GM18868 (cell line): ENCODE data around the gene GALNS.
"Not testable (repeated sequence)": the region's sequence is repeated elsewhere in the genome, so short reads cannot be mapped to it uniquely, and the experiment has no call there.

Source experiments
- ATAC-seq: cut with Tn5 transposase; IDR thresholded peaks from one replicate; pipeline ENCODE4 v1.9.1; 2021; ENCODE audit warnings: mild to moderate bottlenecking, moderate library complexity; ENCODE audit not compliant: unreplicated experiment

GALNS gene

DNA sequence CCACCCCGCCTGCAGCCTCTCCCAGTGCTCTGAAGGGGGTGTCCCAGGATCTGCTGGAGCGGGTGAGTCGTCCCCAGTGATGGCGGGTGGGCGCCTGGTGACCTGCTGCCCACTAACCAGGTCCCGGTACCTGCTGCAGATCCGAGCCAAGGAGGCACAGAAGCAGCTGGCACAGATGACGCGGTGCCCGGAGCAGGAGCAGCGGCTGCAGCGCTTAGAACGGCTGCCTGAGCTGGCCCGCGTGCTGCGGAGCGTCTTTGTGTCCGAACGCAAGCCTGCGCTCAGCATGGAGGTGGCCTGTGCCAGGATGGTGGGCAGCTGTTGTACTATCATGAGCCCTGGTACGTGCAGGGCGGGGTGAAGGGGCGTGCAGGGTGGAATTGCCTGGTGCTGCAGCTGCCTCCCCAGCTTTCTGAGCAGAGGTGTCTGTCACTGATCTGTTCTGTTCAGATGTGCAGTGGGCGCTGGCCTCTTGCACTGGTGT, 49.6 kb downstream of the GALNS start:
- no peak for ATAC-seq

DNA sequence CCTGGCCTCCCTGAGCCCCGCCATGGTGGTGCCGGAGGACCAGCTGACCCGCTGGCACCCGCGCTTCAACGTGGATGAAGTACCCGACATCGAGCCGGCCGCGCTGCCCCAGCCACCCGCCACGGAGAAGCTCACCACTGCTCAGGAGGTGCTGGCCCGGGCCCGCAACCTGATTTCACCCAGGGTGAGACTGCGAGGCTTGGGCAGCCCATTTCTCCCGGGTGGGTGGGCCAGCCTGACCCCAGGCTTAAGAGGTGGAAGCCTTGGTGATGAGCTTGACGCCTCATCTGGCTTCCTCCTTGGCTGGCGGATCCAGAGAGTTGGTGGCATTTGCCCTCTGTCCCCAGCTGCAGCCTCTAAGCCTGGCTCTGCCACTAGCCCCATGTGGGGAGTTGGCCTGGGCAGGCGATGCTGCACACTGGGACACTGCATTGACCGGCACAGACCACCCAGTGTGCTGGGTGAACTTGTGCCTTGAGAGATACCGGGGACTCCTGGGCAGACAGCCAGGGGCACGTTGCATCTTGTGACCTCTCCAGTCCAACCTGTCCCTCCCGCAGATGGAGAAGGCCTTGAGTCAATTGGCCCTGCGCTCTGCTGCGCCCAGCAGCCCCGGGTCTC, 50.1 kb downstream of the GALNS start:
- ATAC-seq = no peak

DNA sequence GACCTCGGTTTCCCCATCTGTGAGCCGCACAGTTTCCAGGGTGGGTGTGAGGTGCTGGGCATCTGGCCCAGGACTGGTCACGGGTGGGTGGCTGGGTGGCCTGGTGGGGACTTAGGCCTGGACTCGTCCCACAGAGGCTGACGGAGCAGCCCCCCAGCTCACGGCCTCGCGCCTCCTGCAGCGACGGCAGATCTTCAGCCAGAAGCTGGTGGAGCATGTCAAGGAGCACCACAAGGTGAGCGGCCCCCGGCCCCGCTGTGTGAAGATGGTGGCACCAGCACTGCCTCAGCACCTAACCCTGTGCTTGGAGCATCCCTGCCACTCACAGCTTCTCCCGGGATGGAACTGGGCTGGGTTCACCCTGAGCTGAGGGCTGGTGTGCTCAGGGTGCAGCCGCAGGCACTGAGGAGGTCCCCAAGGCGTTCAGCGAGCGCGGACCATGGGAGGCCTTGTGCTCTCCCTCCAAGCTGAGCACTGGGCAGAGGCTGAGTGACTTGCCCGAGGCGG, 50.8 kb downstream of the GALNS start:
- no peak for ATAC-seq

DNA sequence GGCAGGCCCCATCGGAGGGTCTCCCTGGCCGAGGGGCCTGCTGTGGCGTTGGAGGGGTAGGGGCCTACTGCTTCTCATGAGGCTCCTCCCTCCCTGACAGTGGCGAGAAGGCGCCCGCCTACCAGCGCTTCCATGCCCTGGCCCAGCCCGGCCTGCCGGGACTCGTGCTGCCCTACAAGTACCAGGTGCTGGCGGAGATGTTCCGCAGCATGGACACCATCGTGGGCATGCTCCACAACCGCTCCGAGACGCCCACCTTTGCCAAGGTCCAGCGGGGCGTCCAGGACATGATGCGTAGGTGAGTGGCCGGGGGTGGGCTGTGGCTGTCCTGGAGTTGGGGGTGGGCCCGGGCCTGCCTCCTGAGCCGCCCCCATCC, 51.4 kb downstream of the GALNS start:
- ATAC-seq = no peak

DNA sequence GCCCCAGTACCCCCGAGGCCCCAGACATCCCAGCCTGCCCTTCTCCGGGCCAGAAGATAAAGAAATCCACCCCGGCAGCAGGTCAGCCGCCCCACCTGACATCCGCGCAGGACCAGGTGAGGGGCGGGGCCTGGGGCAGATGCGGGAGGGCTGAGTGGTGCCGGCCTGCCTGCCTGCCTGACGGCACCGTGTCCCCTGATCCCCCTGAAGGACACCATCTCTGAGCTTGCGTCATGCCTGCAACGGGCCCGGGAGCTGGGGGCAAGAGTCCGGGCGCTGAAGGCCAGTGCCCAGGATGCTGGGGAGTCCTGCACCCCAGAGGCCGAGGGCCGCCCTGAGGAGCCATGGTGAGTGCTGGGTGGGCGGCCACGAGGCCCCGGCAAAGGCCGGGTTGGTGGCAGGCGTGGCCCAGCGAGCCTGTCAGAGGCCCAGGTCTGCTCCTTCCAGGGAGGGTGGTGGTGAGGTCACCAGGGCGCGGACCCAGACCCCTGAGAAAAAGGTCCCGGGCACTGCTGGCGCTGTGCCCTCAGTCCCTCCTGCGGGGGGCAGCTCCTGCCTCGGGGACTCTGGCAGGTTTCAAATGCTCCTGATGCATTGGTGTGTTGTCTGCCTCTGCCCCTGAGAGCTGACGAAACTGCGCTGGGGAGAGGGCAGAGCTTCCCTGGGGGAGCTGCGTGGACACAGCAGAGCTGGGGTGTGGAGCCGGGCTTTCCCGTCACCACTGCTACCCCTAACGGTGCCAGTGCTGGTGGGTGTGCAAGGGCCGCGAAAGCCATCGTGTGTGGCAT, 52.0 kb downstream of the GALNS start:
- ATAC-seq = no peak

DNA sequence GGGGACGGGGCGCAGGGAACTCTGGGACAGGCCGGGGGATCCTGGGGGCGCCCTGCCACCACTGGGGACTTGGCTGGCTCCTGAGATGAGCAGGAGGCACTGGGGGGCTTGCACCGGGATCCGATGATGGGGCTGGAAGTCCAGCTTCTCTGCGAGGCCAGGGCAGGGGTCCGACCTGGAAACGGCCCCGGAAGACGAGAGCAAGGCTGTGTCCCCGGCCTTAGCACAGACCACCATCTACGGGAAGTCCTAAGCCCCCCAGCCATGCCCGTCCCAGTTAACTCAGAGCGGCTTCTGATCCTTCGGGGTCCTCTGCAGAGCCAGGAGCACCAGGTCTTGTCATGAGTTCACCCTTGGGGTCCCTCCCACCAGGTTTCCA, 52.6 kb downstream of the GALNS start:
- no peak for ATAC-seq

DNA sequence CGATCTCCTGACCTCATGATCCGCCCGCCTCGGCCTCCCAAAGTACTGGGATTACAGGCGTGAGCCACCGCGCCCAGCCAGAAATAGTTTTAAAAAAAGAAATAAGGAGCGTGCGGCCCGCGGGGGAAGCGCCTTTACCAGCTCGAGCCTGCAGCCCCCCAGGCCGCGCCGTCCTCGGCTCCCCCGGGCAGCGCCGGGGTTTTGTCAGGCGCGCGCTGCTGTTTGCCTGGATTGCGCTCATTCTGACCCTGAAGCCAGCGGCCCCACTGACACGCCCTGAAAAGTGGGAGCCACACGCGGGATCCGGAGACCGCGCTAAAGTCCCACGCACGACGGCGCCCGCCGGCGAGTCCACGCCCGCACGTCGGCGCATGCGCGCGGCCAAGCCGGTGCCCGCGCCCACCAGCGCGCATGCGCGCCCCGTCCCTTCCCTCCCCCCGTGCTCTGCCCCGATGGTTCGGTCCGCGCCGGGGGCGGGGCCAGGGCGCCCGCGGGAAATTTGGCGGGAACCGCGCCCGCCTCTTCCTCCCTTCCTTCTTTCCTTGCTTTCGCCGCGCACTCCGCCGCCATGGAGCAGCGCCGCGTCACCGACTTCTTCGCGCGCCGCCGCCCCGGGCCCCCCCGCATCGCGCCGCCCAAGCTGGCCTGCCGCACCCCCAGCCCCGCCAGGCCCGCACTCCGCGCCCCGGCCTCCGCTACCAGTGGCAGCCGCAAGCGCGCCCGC, 53.3 kb downstream of the GALNS start, which contains the start of gene CDT1:
Gene CDT1, plus strand, starts transcription at position 526 of the 724 bp plus-strand sequence. Its CDS starts 43 bp downstream, at position 569.
- ATAC-seq = peak; percentile 42

DNA sequence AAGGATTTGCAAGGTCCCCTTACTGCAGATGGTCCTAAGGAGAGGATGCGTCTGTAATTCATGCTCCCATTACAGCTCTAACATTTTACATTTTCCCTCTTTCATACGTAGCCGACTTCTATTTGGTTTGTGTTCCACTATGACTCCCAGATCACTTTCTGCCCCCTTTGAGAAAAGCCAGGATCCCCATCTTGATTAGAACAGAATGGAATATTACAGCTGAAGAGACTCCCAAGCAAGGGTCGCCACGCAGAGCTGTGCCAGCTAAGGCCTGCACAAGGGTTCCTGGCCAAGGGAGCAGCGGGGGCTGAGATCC, 56.5 kb downstream of the GALNS start:
- ATAC-seq = no peak

DNA sequence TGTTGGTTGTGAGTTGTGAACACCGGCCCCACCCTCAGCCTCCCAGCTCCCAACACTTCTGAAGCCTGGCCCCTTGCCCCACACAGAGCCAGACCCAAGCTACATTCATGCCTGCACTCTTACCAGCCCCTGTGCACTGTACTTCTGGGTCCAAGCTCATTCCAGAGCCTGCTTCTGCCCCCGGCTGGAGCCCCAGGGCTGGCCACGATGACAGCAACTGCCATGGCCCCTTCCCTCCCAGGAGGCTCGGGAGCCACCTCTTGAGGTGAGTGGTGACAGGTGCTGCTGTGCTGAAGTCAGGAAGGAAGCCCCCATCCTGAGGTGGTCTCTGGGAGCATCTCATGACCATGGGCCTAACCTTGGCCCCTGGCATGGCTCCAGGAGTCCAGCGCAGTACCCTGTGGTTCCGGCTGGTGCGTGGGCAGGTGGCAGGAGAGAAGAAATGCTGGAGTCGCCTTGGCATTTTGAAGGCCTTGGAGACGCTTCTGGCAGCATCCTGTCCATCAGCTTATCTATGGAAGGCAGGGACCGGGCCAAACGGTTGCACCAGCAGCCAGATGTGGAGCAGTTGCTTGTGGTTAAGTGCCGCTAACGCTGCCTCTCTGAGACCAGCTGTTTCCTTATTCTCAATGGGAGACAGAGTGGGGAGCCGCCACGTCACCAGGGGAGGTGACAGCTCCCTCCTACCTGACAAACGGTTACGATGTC, 57.0 kb downstream of the GALNS start:
- ATAC-seq = no peak

DNA sequence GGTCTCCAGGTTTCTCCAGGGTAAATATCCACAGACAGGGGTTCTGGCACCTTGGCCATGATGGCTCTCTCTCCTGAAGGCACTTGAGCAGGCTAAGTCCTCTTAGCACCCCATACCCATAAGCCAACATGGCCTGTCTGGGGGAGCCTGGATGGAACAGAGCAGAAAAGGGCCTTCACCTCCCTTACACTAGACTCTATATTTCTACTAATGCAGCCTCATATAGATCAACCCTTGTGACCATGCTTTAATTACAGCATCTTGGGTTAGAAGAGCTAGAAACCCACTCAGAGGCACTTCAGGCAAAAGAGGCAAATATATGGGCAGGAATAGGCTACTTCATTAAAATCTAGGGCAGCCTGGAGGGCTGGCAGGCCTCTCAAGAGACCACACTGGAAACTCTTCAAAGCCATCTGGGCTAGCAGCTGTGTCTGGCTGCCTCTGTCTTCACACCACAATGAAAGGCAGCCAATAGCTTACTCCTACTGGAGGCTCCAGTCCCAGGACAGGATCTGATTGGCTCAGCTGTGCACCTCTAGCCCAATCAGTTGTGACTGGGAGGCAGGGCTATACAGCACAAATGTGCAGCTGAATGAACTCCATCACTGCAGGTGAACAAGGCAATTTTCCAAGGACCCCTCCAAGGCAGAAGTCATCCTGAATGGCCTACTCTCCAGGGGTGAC, 57.8 kb downstream of the GALNS start:
- ATAC-seq = no peak

DNA sequence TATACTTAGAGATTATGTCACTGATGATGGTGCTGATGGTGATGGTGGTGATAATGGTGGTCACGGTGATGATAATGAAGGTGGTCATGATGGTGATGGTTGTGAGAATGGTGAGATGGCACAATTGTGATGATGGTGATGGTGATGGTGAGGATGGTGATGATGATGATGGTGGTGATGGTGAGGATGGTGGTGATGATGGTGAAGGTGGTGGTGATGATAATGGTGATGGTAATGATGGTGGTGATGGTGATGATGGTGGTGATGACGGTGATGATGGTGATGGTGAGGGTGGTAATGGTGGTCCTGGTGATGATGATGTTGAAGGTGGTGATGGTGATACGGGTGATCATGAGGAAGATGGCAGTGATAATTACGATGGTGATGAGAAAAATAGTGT, 58.7 kb downstream of the GALNS start:
- no peak for ATAC-seq

DNA sequence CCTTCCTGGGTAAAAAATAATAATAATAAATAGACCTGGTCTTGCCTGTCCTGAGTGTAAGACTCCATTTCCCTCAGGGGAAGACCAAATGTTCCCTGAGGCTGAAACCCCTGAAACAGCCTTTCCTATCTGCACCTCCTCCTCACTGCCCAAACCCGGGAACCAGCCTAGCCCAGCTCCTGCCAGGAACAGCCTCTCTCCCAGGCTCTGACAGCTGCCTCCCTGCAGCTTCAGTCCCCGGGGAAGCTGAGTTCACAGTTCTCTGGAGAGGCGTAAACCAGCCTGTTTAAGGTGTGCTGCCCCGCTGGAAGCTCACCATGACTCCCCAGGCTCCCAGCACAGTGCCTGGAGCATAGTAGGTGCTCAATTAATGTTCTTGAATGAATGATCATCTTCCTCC, 60.5 kb downstream of the GALNS start:
- ATAC-seq = no peak

DNA sequence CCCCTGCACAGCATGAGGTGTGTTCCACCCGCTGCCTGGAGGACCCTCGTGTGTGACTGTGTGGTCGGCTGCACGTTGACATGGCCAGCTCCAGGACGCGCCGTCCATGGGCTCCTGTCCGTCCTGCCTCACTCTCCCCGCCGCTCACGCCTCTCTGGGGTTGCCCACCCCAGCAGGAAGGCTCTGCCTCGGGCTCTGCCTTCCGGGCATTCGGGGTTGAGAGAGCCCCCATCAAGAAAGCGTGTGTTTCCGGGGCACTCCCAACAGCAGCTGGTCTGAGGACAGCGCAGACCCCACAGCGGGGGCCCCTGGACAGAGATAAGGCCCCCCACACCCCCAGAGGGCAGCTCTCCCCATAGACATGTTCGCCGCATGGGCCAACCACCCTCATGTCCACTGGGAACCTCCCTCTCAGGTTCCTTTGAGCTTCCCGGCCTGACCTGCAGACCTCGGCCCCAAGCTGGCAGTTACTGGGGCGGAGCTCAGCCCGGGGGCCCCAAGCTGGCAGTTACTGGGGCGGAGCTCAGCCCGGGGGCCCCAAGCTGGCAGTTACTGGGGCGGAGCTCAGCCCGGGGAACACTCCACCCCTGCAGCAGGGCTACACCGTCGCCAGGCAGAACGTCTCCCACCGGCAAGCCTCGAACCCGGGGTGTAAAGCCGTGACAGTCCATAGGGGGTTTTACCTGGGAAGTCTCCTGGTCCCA, 63.3 kb downstream of the GALNS start:
- no peak for ATAC-seq

DNA sequence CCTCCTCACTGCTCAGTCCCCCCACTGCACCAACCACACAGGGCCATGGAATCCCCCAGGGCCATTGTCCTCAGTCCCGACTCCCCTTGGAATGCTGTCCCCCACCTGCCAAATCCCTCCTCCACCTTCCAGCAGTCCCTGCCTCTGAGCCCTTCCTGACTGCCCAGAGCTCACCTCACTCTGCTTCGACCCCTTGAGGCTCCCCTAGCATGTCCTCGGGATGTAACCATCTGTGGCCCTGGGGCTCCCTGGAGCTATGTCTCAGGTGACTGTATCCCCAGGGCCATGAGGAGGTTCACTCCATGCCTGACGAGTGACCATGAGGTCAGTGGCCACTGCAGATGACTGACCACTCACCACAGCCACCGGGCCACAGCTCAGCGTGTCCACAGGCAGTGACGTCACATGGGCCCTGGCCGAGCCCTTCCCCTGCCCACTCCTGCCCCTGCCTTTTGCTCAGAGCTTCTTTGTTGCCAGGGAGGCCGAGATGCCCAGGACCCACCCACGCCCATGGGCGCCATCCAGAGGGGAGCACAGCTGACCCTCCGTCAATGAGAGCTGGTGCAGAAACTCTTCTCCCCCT, 64.0 kb downstream of the GALNS start:
- ATAC-seq = no peak

DNA sequence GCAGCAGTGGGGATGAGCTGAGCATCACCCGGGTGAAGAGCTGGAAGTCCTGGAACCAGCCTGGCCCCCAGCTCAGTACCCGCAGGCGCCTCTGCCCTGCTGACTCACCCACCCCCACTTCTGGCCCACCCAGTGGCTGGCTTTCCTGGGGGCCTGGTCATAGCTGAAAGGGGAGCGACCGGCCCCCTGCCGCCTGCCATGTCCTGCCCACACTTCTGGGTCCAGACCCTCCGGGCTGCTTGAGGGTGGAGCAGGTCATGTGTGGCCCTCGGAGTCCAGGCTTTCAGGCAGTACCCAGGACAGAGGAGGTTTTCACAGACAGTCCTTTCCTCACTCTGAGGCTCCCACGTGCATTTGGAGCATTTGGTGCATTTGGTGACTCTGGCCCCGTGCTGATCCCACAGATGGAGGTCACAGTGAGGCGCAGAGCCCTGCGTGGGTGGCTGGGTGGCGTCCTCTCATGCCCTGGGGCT, 64.6 kb downstream of the GALNS start:
- no peak for ATAC-seq

DNA sequence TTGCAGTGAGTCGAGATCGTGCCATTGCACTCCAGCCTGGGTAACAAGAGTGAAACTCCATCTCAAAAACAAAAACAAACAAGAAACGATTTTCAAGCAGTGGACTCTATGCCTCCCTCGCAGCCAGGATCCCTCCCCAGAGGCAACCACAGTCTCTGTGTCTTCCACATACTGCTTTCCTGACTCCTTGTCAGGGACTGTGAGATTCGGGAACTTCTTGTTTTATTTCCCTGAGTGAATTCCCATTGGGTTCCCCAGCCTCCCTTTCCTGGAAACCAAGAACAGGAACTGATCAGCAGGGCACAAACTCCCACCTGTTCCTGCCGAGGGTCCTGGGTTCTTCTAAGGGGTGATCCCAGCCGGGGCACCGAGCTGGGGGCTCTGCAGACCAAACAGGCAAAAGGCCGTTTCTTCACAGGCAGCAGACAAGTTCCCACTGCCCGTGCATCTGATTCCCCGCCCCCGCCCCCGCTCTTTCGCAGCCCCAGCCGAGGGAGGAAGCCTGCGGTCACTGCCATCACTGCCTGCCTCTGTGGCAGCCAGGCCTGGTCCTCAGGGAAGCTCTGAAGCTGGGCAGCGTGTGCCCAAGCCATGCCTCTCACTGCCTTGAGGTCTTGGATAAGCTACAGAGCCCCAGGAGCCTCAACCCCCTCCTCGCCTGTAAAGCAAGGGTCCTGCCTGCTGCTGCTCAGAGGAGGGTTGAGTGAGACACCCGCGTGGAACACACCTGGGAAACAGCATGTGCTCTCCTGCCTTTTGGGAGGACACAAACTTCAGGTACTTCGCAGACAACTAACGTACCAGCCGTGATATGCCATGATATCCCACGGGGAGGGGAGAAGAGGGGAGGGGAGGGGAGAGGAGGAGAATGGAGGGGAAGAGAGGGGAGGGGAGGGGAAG, 66.2 kb downstream of the GALNS start:
- no peak for ATAC-seq

DNA sequence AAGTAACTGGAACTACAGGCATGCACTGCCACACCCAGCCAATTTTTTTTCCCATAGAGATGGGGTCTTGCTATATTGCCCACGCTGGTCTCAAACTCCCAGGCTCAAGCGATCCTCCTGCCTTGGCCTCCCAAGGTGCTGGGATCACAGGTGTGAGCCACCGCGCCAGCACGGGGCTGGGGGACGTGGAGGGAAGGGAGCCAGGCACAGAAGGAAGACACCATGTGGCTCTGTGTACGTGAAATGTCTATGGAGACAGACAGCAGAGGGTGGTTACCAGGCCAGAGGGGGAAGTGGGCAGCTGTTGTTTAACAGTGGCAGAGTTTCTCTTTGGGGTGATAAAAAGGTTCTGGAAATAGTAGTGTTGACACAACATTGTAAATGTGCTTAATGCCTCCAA, 67.2 kb downstream of the GALNS start:
- ATAC-seq = no peak

DNA sequence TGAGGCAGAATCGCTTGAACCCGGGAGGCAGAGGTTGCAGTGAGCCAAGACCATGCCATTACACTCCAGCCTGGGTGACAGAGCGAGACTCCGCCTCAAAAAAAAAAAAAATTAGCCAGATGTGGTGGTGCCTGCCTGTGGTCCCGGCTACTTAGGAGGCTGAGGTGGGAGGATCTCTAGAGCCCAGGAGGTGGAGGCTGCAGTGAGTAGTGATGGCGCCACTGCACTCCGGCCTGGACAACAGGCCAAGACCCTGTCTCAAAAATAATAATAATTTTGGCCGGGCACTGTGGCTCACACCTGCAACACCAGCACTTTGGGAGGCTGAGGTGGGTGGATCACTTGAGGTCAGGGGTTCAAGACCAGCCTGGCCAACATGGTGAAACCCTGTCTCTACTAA, 68.0 kb downstream of the GALNS start:
- ATAC-seq = not testable (repeated sequence)
